Measurements from ENCODE around the gene ACTR5.

ACTR5 gene

GRCh38 chr20:38728911-38729642, 19.2 kb upstream of the ACTR5 start:
- no peak for DNase-seq (ENCODE audit: low read depth)

- DNase-seq (ENCODE audit: low read depth), result no peak
Measured at GRCh38 chr20:38729767-38730166, 18.5 kb upstream of the ACTR5 start.

- no peak for DNase-seq (ENCODE audit: low read depth)
Measured at GRCh38 chr20:38730167-38730988, 17.9 kb upstream of the ACTR5 start.

GRCh38 chr20:38730989-38731737, 17.1 kb upstream of the ACTR5 start:
- peak; percentile 63 for DNase-seq (ENCODE audit: low read depth)

GRCh38 chr20:38731738-38732113, 16.5 kb upstream of the ACTR5 start:
- no peak for DNase-seq (ENCODE audit: low read depth)

- DNase-seq (ENCODE audit: low read depth), result no peak
Measured at GRCh38 chr20:38732981-38733380, 15.3 kb upstream of the ACTR5 start.

GRCh38 chr20:38735172-38735571, 13.1 kb upstream of the ACTR5 start:
- no peak for DNase-seq (ENCODE audit: low read depth)

GRCh38 chr20:38737887-38738286, 10.4 kb upstream of the ACTR5 start:
- DNase-seq (ENCODE audit: low read depth), result no peak

GRCh38 chr20:38745757-38746156, 2.5 kb upstream of the ACTR5 start:
- no peak for DNase-seq (ENCODE audit: low read depth)

- DNase-seq (ENCODE audit: low read depth), result no peak
Measured at GRCh38 chr20:38747495-38748096, 664 bp upstream of the ACTR5 start.

- DNase-seq (ENCODE audit: low read depth), result peak; percentile 18
Measured at GRCh38 chr20:38748861-38749149, 545 bp downstream of the ACTR5 start.

- no peak for DNase-seq (ENCODE audit: low read depth)
Measured at GRCh38 chr20:38751360-38751976, 3.2 kb downstream of the ACTR5 start.

GRCh38 chr20:38752029-38752428, 3.8 kb downstream of the ACTR5 start:
- DNase-seq (ENCODE audit: low read depth), result no peak

GRCh38 chr20:38754924-38755323, 6.7 kb downstream of the ACTR5 start:
- no peak for DNase-seq (ENCODE audit: low read depth)

GRCh38 chr20:38755324-38755910, 7.2 kb downstream of the ACTR5 start:
- DNase-seq (ENCODE audit: low read depth), result no peak

GRCh38 chr20:38757145-38757775, 9.0 kb downstream of the ACTR5 start:
- DNase-seq (ENCODE audit: low read depth), result no peak

- no peak for DNase-seq (ENCODE audit: low read depth)
Measured at GRCh38 chr20:38759106-38759505, 10.8 kb downstream of the ACTR5 start.

- no peak for DNase-seq (ENCODE audit: low read depth)
Measured at GRCh38 chr20:38760978-38761377, 12.7 kb downstream of the ACTR5 start.

- no peak for DNase-seq (ENCODE audit: low read depth)
Measured at GRCh38 chr20:38762174-38762573, 13.9 kb downstream of the ACTR5 start.

GRCh38 chr20:38763616-38764015, 15.4 kb downstream of the ACTR5 start:
- no peak for DNase-seq (ENCODE audit: low read depth)

Measured in stimulated activated CD8-positive, alpha-beta memory T cell treated with anti-CD3 and anti-CD28 coated beads, Interleukin-12 subunit alpha, Interleukin-12 subunit beta, amount 100 ng/mL, for 1 hour (primary cell).